HL-60 (cell line): ENCODE data around the gene APOL3.
"Not testable (repeated sequence)": the region's sequence is repeated elsewhere in the genome, so short reads cannot be mapped to it uniquely, and the experiment has no call there.

Experiments
- DNase-seq, 2 experiments: peaks; one replicate each; pipeline ENCODE4 v3.0.0-alpha.2; 2010 to 2020; ENCODE audit warnings: low read depth in 1 of 2, low spot score in 1 of 2
- H3K27ac ChIP-seq: fragments of 250-450 bp; sonication (Bioruptor Pico); replicated peaks from 2 replicates; pipeline ENCODE4 v1.5.1; 2020; ENCODE audit warnings: mild to moderate bottlenecking, moderate library complexity
- H3K27me3 ChIP-seq: fragments of 250-450 bp; sonication (Bioruptor Pico); 2 replicates; pipeline ENCODE4 v1.5.1; 2021; ENCODE audit warnings: mild to moderate bottlenecking, moderate library complexity; ENCODE audit not compliant: insufficient read depth, poor library complexity, severe bottlenecking
- H3K4me3 ChIP-seq: replicated peaks from 2 replicates; pipeline ENCODE4 v1.5.1; 2011; ENCODE audit warnings: mild to moderate bottlenecking, control low read depth, low read length; ENCODE audit not compliant: insufficient read depth
- CTCF ChIP-seq: IDR thresholded peaks from one replicate; pipeline ENCODE4 v1.5.1; 2011; ENCODE audit warnings: low read length, control low read depth, inconsistent platforms; ENCODE audit not compliant: insufficient read depth
- GABPA ChIP-seq: IDR thresholded peaks from 2 replicates; pipeline ENCODE4 v1.6.1; 2012; ENCODE audit warnings: low read depth
- POLR2AphosphoS5 ChIP-seq: IDR thresholded peaks from 2 replicates; pipeline ENCODE4 v1.6.1; 2012; ENCODE audit warnings: low read depth
- REST ChIP-seq: IDR thresholded peaks from 2 replicates; pipeline ENCODE4 v1.6.1; 2012; ENCODE audit warnings: low read depth; ENCODE audit not compliant: insufficient replicate concordance
- SPI1 ChIP-seq: IDR thresholded peaks from 2 replicates; pipeline ENCODE4 v1.6.1; 2012; ENCODE audit warnings: low read depth, mild to moderate bottlenecking, borderline replicate concordance

APOL3 gene

DNA sequence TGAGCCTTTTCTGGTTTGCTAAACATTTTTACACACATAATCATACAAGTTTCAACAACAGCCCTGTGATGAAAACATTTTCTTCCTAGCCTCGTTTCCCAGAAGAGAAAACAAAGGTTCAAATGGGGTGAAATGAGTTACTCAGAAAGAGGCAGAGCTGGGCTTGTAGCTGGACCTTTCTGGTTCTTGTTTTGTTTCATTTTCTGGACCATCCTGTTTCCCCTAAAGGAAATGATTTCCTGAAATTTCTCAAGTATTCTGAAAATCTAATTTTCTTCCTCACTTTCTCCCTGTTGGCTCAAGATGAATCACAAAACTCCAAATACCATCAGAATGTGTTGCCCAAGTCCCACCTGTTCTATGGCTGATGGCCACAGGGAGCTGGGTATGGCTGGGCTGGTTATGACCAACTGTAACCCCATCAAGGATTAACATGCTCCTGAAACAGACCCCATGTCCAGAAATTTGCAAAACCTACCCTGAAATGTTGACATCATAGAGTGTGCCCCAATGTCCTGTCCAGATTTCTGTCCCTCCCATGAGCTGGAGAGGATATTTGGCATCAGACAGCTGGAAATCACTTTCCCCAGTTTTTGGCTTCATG lies 47.7 kb upstream of the APOL3 start:
- Histone ChIP-seq H3K27me3 (no peaks in the 10 kb centered on the region), H3K27ac (no peak overlapping the region), H3K4me3 (no peak overlapping the region)
- no peak for DNase-seq
- TF ChIP-seq GABPA (no peak), CTCF (no peak), REST (no peak), POLR2AphosphoS5 (no peak), SPI1 (no peak)

DNA sequence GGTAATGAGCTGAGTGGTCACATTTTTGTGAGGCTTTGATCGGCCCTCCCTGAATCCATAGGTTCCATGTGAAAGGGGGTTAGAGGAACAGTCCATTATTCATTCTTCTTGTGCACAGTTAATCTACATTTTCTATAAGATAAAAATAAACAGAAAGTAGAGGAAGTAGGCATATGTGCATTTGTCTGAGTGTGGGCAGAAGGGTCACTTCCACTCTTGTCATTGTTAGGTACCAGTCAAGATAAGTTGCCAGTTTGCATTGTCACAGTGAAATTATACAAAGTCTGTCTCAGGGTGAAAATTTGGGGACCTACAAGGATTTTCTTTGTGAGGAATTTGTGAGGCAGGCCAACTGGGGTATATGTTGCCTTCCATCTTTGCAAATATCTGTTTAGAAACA lies 45.7 kb upstream of the APOL3 start:
- TF ChIP-seq POLR2AphosphoS5 (no peak), REST (no peak)
- DNase-seq: no peak
- H3K27ac ChIP-seq: no peak overlapping the region

GRCh38 chr22:36205573-36205972 lies 45.0 kb upstream of the APOL3 start:
- not testable (repeated sequence) for DNase-seq, H3K4me3 ChIP-seq, H3K27ac ChIP-seq, H3K27me3 ChIP-seq

More for the DNA sequence above, 45.7 kb upstream of the APOL3 start:
- Histone ChIP-seq H3K27me3 (no peaks in the 10 kb centered on the region), H3K4me3 (no peak overlapping the region)

DNA sequence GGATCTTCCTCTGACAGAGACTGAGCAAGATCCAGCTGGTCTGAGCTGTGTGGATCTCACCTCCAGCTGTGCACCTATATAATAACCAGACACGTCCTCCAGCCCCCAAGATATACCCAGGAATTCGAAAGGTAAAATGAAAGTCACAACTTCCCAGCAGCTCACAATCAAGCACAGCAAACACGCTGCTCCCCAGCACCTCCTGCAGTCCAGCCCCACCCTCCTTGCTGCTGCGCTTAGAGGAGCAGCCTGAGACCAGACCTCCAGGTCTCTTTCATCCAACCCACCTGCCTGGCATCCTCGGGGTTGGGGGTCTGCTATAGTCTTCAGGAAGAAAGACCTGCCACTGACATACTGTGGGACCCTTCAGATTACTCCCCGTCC lies 44.1 kb upstream of the APOL3 start:
- Histone ChIP-seq H3K27ac (no peak overlapping the region), H3K4me3 (no peak overlapping the region), H3K27me3 (no peaks in the 10 kb centered on the region)
- TF ChIP-seq POLR2AphosphoS5 (no peak), CTCF (no peak), GABPA (no peak), REST (no peak), SPI1 (no peak)
- DNase-seq: no peak
